ENCODE data around the gene USP47.

DNA sequence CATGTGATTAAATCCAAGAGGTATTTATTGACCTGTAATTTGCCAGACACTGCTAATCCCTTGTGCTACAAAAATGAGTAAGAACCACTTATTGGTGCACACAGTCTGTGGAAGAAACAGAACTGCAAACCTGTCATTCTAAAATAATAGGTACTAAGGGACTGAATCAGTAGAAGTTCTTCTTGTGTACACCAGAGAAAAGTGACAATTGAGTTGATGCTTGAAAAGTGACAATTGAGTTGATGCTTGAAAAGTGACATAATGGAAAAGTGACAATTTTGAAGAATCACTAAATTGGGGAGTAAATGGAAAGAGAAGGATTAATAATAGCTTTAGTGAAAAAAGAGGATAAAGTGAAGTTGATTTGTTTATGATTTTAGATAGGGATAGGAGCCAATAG is 110.3 kb downstream of the USP47 start:
- TF ChIP-seq, protein P1, sequence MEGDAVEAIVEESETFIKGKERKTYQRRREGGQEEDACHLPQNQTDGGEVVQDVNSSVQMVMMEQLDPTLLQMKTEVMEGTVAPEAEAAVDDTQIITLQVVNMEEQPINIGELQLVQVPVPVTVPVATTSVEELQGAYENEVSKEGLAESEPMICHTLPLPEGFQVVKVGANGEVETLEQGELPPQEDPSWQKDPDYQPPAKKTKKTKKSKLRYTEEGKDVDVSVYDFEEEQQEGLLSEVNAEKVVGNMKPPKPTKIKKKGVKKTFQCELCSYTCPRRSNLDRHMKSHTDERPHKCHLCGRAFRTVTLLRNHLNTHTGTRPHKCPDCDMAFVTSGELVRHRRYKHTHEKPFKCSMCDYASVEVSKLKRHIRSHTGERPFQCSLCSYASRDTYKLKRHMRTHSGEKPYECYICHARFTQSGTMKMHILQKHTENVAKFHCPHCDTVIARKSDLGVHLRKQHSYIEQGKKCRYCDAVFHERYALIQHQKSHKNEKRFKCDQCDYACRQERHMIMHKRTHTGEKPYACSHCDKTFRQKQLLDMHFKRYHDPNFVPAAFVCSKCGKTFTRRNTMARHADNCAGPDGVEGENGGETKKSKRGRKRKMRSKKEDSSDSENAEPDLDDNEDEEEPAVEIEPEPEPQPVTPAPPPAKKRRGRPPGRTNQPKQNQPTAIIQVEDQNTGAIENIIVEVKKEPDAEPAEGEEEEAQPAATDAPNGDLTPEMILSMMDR (IDR thresholded peaks at IDR 0.05): no peak
- no peak for TF ChIP-seq ZFX (IDR thresholded peaks at IDR 0.05; ENCODE audit: borderline replicate concordance)

Measured in 22Rv1 (cell line).